PC-3 (cell line): ENCODE measurements around the gene TTC22. TPM values are rescaled to one million over a fixed set of nuclear protein-coding genes. Genes with fewer than 3 reads are reported as not detected.

ENCODE experiments used
- ATAC-seq: fragments of 200-7000 bp; cut with Tn5 transposase; 2 replicates; pipeline ENCODE4 v1.9.1; 2020; ENCODE audit warnings: mild to moderate bottlenecking, moderate library complexity
- BruUV-seq: library from RNA; stranded (reverse); fragments of 400-500 nt; replicated peaks from 2 replicates; lab custom pipeline; 2021; lab: Mats Ljungman, UMichigan
- CTCF ChIA-PET: fragments of 300-600 bp; sonication (Branson Sonifier 250); formaldehyde crosslinking; loops from one replicate; lab custom pipeline; 2022; ENCODE audit warnings: antibody characterized with exemption; lab: Charles Lee
- POLR2A ChIA-PET: fragments of 300-600 bp; sonication (Branson Sonifier 250); formaldehyde crosslinking; loops from one replicate; lab custom pipeline; 2022; ENCODE audit warnings: antibody characterized with exemption; ENCODE audit not compliant: unreplicated experiment; lab: Charles Lee
- DNase-seq: peaks from one replicate; pipeline ENCODE4 v3.0.0-alpha.2; 2015
- H2AFZ ChIP-seq: fragments of 300-600 bp; sonication (generic); 2 replicates; pipeline ENCODE4 v1.6.0; 2016; ENCODE audit warnings: antibody characterized with exemption, low read length
- H3F3A ChIP-seq: fragments of 300-600 bp; sonication (generic); one replicate; pipeline ENCODE4 v1.6.0; 2017; ENCODE audit warnings: antibody characterized with exemption, low read length, control low read depth, mild to moderate bottlenecking; ENCODE audit not compliant: unreplicated experiment
- H3K27ac ChIP-seq: fragments of 300-600 bp; sonication (generic); 2 replicates; pipeline ENCODE4 v1.5.1; 2016; ENCODE audit warnings: mild to moderate bottlenecking, low read length
- H3K27me3 ChIP-seq: fragments of 300-600 bp; sonication (generic); 2 replicates; pipeline ENCODE4 v1.6.1; 2016; ENCODE audit warnings: low read length, mixed read lengths
- H3K36me3 ChIP-seq: fragments of 300-600 bp; sonication (generic); 2 replicates; pipeline ENCODE4 v1.6.1; 2016; ENCODE audit warnings: low read depth, mixed run types, low read length, mixed read lengths
- H3K4me1 ChIP-seq: fragments of 300-600 bp; sonication (generic); 2 replicates; pipeline ENCODE4 v1.5.1; 2016; ENCODE audit warnings: low read length; ENCODE audit not compliant: insufficient read depth
- H3K4me2 ChIP-seq: fragments of 300-600 bp; sonication (generic); 2 replicates; pipeline ENCODE4 v1.6.0; 2016; ENCODE audit warnings: low read length
- H3K4me3 ChIP-seq: fragments of 300-600 bp; sonication (generic); 2 replicates; pipeline ENCODE4 v1.5.1; 2016; ENCODE audit warnings: mild to moderate bottlenecking, low read length, mixed read lengths
- H3K79me2 ChIP-seq: fragments of 300-600 bp; sonication (generic); 2 replicates; pipeline ENCODE4 v1.6.1; 2017; ENCODE audit warnings: low read length, mixed read lengths
- H3K9ac ChIP-seq: fragments of 300-600 bp; sonication (generic); 2 replicates; pipeline ENCODE4 v1.6.0; 2016; ENCODE audit warnings: mild to moderate bottlenecking, low read length
- H3K9me2 ChIP-seq: fragments of 300-600 bp; sonication (generic); replicated peaks from 2 replicates; pipeline ENCODE4 v1.6.1; 2016; ENCODE audit warnings: mixed run types, low read length, mixed read lengths
- H3K9me3 ChIP-seq: fragments of 300-600 bp; sonication (generic); 2 replicates; pipeline ENCODE4 v1.6.1; 2016; ENCODE audit warnings: low read length, mixed read lengths
- H4K20me1 ChIP-seq: fragments of 300-600 bp; sonication (generic); 2 replicates; pipeline ENCODE4 v1.6.1; 2016; ENCODE audit warnings: low read length, mixed read lengths
- EZH2 ChIP-seq: fragments of 300-600 bp; sonication (generic); IDR thresholded peaks from one replicate; pipeline ENCODE4 v1.6.1; 2017; ENCODE audit warnings: antibody characterized with exemption, mild to moderate bottlenecking, low read length; ENCODE audit not compliant: unreplicated experiment
- EZH2phosphoT487 ChIP-seq: fragments of 300-600 bp; sonication (generic); IDR thresholded peaks from 2 replicates; pipeline ENCODE4 v1.6.1; 2018; ENCODE audit warnings: mild to moderate bottlenecking, antibody characterized with exemption, low read length, borderline replicate concordance
- intact Hi-C: fragments of 100-400 bp; cut with micrococcal nuclease; formaldehyde crosslinking; loops from 2 replicates; pipeline ENCODE4 v1.9.0; 2023
- total RNA-seq: library from RNA; depleted of rRNA; stranded (reverse); fragments of >200 nt; gene quantifications from 2 replicates; pipeline ENCODE4 v1.2.3, GENCODE V29; 2014
- TF ChIP-seq, protein P1 (sequence below): fragments of 300-600 bp; sonication (generic); conservative IDR thresholded peaks from 2 replicates; pipeline ENCODE4 v1.5.1; 2017; ENCODE audit warnings: antibody characterized with exemption, low read depth, mild to moderate bottlenecking, low read length

The TTC22 gene
- total RNA-seq, 1 experiment from 2014 or later, result 21.8 TPM

DNA sequence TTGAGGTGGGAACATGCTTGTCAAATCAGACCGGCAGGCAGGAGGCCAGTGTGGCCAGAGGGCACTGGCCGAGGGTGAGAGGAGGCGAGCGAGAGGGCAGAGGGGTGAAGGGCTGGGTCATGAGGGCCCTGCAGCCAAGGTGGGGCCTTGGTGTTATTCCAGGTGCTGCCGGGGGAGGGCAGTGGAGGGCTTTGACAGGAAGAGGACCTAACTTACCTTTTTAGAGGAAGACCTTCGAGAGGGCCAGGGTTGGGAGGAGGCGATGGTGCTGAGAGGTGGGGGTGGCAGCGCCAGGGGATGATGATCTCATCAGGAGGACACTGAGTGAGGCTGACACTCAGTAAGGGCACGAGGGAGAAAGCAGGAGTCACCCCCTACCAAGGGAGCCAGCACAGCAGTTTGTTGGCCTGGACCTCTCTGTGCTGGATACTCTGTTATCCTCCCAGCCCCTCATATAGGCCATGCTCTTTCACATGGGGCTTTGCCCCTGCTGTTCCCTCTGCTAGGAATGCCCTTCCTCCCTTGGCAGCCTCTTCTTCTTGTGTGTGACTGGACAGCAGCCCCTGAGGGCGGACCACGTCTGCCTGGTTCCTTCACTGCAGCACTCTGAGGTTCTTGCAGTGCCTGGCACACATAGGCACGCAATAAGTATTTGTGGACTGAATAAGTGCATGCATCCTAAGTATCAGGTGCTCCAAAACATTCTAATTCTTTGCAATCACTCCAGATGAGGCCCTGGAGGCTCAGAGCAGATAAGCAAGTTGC lies 7.5 kb upstream of the TTC22 start:
- no peaks in the 10 kb centered on the region for H4K20me1 ChIP-seq
- no peak overlapping the region for H2AFZ ChIP-seq
- H3K4me1 ChIP-seq, result peaks cover 35% of the 10 kb centered on the region
- no peaks in the 10 kb centered on the region for H3K79me2 ChIP-seq
- DNase-seq (no peak), ATAC-seq (no peak)
- no peaks in the 10 kb centered on the region for H3K9me3 ChIP-seq
- no peaks in the 10 kb centered on the region for H3K36me3 ChIP-seq
- no peaks in the 10 kb centered on the region for H3K9me2 ChIP-seq
- TF ChIP-seq, protein P1, sequence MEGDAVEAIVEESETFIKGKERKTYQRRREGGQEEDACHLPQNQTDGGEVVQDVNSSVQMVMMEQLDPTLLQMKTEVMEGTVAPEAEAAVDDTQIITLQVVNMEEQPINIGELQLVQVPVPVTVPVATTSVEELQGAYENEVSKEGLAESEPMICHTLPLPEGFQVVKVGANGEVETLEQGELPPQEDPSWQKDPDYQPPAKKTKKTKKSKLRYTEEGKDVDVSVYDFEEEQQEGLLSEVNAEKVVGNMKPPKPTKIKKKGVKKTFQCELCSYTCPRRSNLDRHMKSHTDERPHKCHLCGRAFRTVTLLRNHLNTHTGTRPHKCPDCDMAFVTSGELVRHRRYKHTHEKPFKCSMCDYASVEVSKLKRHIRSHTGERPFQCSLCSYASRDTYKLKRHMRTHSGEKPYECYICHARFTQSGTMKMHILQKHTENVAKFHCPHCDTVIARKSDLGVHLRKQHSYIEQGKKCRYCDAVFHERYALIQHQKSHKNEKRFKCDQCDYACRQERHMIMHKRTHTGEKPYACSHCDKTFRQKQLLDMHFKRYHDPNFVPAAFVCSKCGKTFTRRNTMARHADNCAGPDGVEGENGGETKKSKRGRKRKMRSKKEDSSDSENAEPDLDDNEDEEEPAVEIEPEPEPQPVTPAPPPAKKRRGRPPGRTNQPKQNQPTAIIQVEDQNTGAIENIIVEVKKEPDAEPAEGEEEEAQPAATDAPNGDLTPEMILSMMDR, result no peak; the same call in 1 of the 2 replicates
- no peak for TF ChIP-seq EZH2phosphoT487
- no peak for TF ChIP-seq EZH2
- H3F3A ChIP-seq, result no peaks in the 10 kb centered on the region
- ChIA-PET POLR2A (no interaction called here), CTCF (no interaction called here)
- no TSS peak for BruUV-seq
- no peaks in the 10 kb centered on the region for H3K27me3 ChIP-seq
- H3K9ac ChIP-seq, result no peak overlapping the region
- no peak overlapping the region for H3K27ac ChIP-seq
- no peak overlapping the region for H3K4me2 ChIP-seq
- intact Hi-C loops, result no loop called here
- no peak overlapping the region for H3K4me3 ChIP-seq

DNA sequence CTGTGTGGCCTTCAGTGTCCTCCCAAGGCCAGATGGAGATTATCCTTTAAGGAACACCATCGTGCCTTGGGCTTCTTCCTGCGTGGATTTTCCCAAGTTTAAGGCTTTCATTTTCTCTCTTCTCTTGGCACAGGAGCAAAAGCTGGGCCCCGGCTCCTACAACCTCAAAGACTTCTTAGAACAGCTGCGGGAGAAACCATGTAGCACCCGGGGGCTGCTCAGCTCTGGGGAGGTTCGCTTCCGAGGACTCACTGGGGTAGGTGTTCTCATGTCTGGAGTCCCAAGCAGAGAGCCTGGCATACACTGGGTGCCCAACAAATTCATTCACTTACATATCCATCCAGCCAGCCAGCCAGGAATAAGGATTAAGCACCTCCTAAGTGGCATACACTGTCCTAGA lies 6.6 kb upstream of the TTC22 start:
- ChIA-PET POLR2A (no interaction called here), CTCF (interaction anchor here (0.6 to 0.9 kb wide), 2 partner anchors 214 to 518 kb away, joined by 3 to 4 read pairs; no protein-coding TSS in a partner anchor)
- H3K4me3 ChIP-seq, result no peak overlapping the region
- no peaks in the 10 kb centered on the region for H4K20me1 ChIP-seq
- H2AFZ ChIP-seq, result peak overlapping the region; percentile 13; the same call in 1 of the 2 replicates
- H3K9me3 ChIP-seq, result no peaks in the 10 kb centered on the region
- peak overlapping the region; percentile 3; the same call in 1 of the 2 replicates for H3K9ac ChIP-seq
- no peaks in the 10 kb centered on the region for H3F3A ChIP-seq
- H3K4me2 ChIP-seq, result 0 out of 2 replicates have a peak overlapping the region, but pooled peaks have one; percentile 31
- intact Hi-C loops, result no loop called here
- H3K4me1 ChIP-seq, result peaks cover 38% of the 10 kb centered on the region
- no peaks in the 10 kb centered on the region for H3K36me3 ChIP-seq
- H3K27me3 ChIP-seq, result no peaks in the 10 kb centered on the region
- ATAC-seq, result no peak
- TF ChIP-seq EZH2 (no peak), EZH2phosphoT487 (no peak)
- TF ChIP-seq, protein P1, result no peak
- no peak for DNase-seq
- BruUV-seq, result no TSS peak
- H3K9me2 ChIP-seq, result no peaks in the 10 kb centered on the region
- H3K79me2 ChIP-seq, result no peaks in the 10 kb centered on the region
- peak overlapping the region; percentile 34; the same call in 1 of the 2 replicates for H3K27ac ChIP-seq
